T47D (cell line): ENCODE measurements around the gene UNCX.

ENCODE experiments used
- DNase-seq, 2 experiments: peaks; one replicate each; pipeline versions ENCODE4 v3.0.0 to v3.0.0-alpha.2; 2011 to 2012; ENCODE audit warnings: low read depth in 1 of 2, low spot score in 1 of 2
- JUND ChIP-seq: IDR thresholded peaks from 2 replicates; pipeline ENCODE4 v1.6.1; 2012; ENCODE audit warnings: low read depth
- in situ Hi-C: cut with HindIII; loops from 2 replicates; pipeline ENCODE4 v1.10.0; 2016; ENCODE audit warnings: low sequenced_read_pairs, low pct_unique_long_range_greater_than_20kb

The UNCX gene

DNA sequence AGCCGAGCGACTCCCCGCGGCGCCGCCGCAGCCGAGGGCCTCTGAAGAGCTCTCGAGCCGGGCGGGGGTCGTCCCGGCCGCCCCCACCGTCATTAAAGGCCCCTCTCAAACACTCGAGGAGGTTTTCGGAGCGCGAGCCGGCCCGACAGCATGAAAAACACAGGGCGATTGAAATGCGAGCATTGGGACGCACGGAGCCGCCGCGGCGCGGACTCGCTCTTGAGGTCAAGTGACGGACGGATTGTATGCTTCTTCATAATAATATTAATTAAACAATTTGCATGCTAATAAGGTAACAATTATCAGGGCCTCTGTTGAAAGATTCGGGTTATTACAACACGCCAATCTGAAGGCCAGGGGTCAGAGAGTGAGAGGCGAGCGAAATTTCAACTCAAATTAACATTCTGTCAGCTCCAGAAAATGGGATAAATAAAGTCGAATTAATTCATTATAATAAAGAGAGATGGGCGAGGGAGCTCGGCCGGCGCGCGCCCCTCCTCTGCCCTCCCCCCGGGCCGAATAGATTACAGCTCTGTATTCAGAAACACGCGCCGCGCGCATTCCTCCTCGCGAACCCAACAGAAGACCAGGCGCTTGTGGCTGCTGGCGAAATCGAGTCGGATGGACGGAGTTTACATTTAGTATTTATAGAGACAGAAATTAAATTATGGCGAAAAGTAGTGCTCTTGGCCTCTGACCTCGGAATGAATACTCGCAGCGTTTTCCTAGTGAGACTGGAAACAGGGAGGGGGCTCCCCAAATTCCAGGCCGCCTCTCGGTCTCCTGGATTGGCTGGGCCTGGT lies 2.1 kb upstream of the UNCX start:
- no peak for DNase-seq
- no peak for TF ChIP-seq JUND
- in situ Hi-C loops: no loop called here

DNA sequence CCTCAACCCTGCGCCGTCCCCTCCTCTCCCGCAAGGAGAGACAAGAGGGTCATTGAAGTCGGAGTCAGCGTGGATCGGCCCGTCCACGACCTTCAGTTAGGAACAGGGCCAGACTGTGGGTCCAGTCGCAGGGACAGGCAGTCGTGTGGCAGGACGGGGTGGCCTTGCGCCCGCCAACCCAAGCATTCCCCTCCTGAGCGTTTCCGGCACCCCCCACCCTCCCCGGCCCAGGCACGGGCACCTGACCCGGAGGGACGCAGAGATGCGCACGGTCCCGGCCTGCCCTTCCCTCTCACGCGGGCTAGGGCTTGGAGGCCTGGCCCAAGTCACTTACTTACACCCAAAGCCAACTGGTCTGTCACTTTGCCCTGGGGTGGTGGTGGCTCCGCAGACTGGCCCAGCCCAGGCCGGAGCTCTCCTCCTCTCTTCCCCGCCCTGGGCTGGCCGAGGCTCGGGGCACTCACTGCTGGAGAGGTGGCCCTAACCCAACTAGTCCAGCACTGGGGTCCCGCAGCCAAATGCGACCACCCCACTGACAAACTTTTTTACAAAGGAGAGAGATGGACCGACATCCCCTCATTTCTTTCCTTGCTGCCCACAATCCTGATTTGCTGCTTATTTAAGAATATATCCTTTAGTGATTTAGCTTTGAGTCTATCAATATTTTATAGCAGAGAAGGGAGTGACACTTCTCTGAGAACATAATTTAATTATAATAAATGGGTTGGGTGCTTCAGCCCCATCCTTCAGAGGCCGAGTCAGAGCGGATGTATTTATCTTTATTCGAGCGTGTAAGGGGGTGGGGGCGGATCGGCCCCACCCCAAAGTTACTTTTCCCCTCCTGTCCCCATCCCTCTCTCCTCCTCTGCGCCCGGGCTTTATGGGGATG lies 1.2 kb upstream of the UNCX start:
- DNase-seq: no peak
- in situ Hi-C loops: no loop called here
- no peak for TF ChIP-seq JUND

DNA sequence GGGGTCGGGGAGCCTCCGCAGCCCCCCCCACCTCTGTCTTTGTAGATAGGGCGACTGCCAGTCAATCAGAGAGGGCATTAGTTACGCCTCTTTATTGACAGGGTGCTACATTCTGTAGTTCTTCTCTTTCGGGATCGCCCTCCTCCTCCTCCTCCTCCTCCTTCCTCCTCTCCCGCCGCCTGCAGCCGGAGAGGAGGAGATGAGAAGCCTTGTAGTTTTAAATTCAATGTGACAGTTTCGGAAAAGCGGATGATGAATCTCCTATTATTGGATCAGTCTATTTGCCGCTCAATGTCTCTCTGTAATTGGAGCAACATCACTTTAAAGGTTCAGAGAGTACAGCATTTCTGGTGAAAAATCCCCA lies 587 bp upstream of the UNCX start:
- DNase-seq: peak in 1 of 2 experiments; percentile 84
- in situ Hi-C loops: no loop called here
- TF ChIP-seq JUND: no peak

DNA sequence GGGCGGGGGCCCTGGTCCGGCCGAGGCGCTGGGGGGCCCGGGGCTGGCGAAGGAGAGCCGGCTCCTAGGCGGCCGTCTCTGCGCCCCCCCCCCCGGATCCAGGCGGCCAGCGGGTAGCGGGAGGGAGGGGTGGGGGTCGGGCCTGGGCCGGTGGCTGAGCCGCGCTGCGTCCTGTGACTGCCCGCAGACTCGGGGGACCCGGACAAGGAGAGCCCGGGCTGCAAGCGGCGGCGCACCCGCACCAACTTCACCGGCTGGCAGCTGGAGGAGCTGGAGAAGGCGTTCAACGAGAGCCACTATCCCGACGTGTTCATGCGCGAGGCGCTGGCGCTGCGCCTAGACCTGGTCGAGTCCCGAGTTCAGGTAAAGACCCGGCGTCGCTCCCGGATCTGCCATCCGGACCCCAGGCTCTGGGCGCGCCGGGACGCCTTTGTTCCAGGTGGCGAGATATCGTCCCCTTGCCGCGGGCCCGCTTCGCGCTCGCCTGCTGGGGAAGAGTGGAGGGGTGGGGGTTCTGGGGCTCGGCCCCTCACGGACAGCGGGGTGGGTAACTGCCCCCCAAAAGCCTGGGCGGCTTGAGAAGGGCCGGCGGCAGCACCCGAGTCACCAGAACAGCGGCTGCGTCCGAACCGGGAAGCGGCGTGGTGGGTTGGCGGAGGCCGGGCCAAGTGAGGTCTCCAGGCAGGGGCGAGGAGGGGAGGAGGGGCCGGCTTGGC lies 819 bp downstream of the UNCX start:
- no peak for TF ChIP-seq JUND

DNA sequence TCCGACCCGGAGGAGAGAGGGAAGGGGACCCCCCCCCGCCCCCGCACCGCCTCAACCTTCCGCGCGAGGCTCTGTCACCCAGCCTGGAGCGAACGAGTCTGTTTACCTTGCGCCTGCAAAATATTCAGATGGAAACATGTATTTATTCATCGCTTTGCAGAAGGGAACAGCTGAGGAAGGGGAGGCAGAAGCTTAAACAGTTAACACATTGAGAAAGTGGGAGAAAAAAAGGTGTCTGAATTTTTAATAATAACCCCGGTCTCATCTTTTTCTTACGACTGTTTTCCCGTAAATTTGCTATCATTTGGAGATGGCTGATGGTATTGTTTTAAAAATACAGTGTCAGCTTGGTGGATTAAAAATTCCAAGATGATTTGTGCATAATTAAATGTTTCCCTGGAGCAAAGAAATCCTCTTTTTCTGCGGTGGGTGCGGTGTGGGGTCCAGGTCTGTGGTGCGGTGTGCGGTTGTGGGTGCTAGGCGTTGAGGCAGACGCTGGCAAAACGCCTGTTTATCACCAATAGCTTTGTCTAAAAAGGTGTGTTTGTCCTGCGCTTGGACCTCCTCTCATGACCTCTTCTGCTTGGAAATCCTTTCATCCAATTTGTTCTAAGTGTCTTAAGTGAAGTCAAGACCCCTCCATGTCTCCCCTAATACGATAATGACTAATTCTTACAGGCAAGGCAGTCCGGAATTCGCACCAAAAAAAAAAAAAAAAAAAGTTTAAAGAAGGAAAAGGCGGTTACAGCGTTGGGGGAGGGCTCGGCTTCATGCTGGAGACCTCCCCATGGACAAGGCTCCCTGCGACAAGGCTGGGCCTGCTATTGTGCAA lies 1.6 kb downstream of the UNCX start:
- no peak for TF ChIP-seq JUND
- DNase-seq: no peak
- in situ Hi-C loops: no loop called here

More for the DNA sequence above, 819 bp downstream of the UNCX start:
- DNase-seq: peak in 1 of 2 experiments; percentile 79
- in situ Hi-C loops: no loop called here

DNA sequence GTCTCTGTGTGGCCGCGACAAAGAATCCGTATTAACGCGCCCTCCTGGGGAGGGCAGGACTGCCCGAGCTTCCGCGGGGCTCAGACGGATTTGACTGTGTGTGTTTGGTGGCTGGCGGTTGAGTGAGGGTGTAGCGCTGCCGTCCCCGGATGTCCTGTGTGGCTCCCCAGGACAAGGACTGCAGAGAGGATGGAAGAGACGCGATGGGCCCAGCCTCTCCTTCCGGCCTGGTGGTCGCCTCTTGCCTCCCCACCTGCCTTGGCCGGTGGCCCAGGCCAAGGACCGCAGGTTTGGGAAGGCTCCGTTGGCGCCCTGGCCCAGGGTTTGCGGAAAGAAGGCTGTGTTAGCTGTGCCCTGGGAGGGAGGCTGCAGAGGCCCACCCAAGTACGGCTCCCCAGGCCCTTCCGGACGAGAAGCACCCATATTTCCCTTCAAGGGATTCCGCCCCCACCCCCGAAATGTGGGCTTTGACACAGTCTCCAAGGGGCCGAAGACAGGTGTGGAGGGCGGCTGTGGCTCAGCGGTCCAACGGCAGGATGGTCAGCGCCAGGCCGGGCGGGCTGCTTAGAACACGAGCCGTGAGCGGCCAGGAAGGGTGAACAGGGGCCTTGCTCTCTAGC lies 2.3 kb downstream of the UNCX start:
- in situ Hi-C loops: no loop called here
- peak in 1 of 2 experiments; percentile 66 for DNase-seq
- no peak for TF ChIP-seq JUND

DNA sequence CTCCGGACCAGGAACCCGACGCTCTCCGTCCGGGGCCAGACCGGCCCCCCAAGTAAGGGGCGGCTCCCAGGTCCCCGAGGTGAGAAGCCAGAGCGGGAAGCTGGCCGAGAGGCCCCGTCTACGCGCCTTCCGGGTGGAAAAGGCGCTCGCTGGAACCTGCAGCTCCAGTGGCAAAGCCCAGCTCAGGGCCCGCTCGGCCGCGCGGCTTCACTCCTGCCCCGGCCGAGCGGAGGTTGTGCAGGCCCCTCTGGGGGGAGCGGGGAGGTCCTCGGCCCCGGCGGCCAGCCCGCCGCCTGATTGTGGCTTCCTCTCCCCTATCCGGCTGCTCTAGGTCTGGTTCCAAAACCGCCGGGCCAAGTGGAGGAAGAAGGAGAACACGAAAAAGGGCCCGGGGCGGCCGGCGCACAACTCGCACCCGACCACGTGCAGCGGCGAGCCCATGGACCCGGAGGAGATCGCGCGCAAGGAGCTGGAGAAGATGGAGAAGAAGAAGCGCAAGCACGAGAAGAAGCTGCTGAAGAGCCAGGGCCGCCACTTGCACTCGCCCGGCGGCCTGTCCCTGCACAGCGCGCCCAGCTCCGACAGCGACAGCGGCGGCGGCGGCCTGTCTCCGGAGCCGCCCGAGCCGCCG lies 2.9 kb downstream of the UNCX start:
- in situ Hi-C loops: no loop called here
- TF ChIP-seq JUND: no peak
- DNase-seq: no peak

DNA sequence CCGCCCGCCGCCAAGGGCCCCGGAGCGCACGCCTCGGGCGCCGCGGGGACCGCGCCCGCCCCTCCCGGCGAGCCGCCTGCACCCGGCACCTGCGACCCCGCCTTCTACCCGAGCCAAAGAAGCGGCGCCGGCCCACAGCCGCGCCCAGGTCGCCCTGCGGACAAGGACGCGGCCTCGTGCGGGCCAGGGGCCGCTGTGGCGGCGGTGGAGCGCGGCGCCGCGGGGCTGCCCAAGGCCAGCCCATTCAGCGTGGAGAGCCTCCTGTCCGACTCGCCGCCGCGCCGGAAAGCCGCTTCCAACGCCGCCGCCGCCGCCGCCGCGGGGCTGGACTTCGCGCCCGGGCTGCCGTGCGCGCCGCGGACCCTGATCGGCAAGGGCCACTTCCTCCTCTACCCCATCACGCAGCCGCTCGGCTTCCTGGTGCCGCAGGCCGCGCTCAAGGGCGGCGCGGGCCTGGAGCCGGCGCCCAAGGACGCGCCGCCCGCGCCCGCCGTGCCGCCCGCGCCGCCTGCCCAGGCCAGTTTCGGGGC lies 3.5 kb downstream of the UNCX start:
- in situ Hi-C loops: no loop called here
- TF ChIP-seq JUND: no peak
- no peak for DNase-seq

DNA sequence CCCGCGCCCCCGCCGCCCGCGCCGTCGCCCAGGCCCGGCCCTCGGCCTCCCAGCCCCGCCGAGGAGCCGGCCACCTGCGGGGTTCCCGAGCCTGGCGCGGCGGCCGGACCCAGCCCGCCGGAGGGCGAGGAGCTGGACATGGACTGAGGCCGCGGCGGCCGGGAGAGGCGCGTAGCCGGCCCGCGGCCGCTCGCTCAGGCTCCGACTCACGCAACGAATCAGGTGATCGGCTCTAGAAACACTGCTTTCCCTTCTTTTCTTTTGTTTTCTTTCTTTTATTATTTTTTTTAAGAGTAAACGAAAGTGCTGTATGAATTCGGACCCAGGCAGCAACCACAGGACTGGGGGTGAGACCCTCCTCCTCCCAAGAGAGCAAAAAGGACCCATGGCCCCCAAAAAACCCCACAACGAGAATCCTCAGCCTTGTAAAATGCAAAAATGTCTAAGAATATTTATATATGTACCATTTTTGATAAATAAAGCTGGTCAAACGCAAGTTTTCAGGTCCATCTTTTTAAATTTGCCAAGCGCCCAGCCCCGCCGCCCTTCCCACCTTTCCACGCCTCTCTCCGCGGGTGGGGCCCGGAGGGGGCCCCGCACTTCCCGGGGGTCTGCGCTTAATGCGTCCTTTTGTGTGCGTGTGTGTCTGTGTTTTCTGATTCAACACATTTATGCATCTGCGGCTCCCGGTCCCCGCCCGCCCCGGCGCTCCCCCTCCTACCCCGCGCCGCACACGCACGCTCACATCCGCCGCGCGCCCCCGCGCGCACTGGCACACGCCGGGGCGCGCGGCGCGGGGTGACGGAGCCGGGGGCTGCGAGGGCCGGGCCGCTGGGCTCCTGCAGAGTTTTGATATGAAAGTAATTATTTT lies 4.4 kb downstream of the UNCX start:
- no peak for TF ChIP-seq JUND
- in situ Hi-C loops: no loop called here
- DNase-seq: peak in 1 of 2 experiments; percentile 69

DNA sequence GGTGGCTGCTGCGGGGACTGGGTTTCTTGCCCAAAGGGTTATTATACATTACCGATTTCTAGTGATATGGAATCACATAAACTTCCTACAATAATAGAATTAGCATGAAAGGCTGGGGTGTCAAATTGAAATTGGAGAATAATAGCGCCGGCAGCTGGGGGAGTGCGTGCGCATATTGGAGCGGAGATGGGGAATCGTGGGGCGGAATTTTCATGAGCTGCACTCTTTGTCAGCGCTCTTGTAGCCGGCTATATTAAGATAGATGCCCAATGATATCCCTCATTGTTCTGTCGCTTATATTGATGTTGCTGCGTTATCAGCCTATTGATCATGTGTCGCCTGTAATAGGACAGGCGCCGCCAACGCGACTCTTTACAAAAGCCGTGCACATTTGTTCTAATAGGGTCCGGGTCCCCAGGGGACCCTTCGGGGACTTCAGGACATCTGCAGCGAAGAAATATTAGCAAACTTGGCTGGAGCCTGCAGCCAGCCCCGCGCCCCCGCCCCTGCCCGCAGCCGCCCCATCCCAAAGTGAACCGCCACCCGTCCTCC lies 5.1 kb downstream of the UNCX start:
- TF ChIP-seq JUND: no peak
- peak in 1 of 2 experiments; percentile 73 for DNase-seq
- in situ Hi-C loops: no loop called here
